ENCODE data around the gene THAP4.

THAP4 gene

GRCh38 chr2:241551998-241552737, 84.8 kb downstream of the THAP4 start:
- Histone ChIP-seq H3K9ac (ENCODE audit: low read length) (no peak overlapping the region), H3K4me1 (ENCODE audit: control insufficient read depth, insufficient read depth, low read length) (peaks cover 16% of the 10 kb centered on the region), H3K9me3 (ENCODE audit: control insufficient read depth, low read length) (no peaks in the 10 kb centered on the region), H3K36me3 (ENCODE audit: control insufficient read depth, insufficient read depth, low read length) (no peaks in the 10 kb centered on the region), H3K4me3 (ENCODE audit: low read length) (no peak overlapping the region), H3K27me3 (ENCODE audit: control insufficient read depth, insufficient read depth, low read length) (peaks cover 28% of the 10 kb centered on the region)

DNA sequence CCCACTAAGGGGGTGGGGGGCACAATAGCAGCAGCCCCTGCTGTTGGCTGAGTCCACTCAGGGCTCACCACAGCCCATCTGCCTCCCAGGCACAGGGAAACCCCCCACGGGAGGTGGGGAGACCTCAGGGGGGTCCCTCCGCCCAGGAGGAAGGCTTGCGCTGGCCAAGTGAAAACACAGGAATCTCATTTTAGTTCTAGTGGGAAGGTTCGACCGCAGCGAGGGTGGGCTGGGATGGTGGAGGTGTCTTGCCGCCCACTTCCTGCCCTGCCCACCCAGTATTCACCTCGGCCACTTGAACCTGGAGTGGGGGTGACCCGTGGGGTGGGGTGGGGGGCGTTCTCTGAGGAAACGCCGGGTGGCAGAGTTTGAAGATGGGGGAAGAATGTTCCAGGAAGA, 85.4 kb downstream of the THAP4 start:
- Histone ChIP-seq H3K4me3 (ENCODE audit: low read length) (no peak overlapping the region), H3K27me3 (ENCODE audit: control insufficient read depth, insufficient read depth, low read length) (peaks cover 30% of the 10 kb centered on the region), H3K36me3 (ENCODE audit: control insufficient read depth, insufficient read depth, low read length) (no peaks in the 10 kb centered on the region), H3K4me1 (ENCODE audit: control insufficient read depth, insufficient read depth, low read length) (peaks cover 16% of the 10 kb centered on the region), H3K9ac (ENCODE audit: low read length) (no peak overlapping the region), H3K9me3 (ENCODE audit: control insufficient read depth, low read length) (no peaks in the 10 kb centered on the region)

GRCh38 chr2:241550616-241551580, 86.1 kb downstream of the THAP4 start:
- Histone ChIP-seq H3K4me3 (ENCODE audit: low read length) (no peak overlapping the region), H3K36me3 (ENCODE audit: control insufficient read depth, insufficient read depth, low read length) (no peaks in the 10 kb centered on the region), H3K27me3 (ENCODE audit: control insufficient read depth, insufficient read depth, low read length) (peaks cover 34% of the 10 kb centered on the region)

DNA sequence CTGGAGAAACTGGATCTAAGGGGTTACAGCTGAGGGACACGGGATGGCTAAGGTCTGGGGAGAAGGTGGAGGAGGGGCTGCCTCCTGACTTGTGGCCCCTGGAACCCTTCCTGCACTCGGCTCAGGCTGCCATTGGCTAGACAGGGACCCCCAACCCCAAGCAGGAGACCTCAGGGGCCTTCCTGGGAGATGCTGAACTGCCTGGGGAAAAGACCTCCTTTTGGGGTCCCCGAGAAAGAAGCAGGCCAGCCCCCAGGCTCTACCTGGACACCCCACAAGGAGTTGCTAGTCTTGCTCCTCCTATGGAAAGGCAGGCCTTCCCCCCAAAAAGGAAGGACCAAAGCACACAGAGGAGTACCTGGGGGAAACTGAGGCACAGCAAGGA, 88.5 kb downstream of the THAP4 start:
- no peaks in the 10 kb centered on the region for H3K9me3 ChIP-seq (ENCODE audit: control insufficient read depth, low read length)
- H3K4me1 ChIP-seq (ENCODE audit: control insufficient read depth, insufficient read depth, low read length), result peaks cover 16% of the 10 kb centered on the region
- peaks cover 39% of the 10 kb centered on the region for H3K27me3 ChIP-seq (ENCODE audit: control insufficient read depth, insufficient read depth, low read length)
- H3K9ac ChIP-seq (ENCODE audit: low read length), result no peak overlapping the region
- H3K4me3 ChIP-seq (ENCODE audit: low read length), result no peak overlapping the region
- H3K36me3 ChIP-seq (ENCODE audit: control insufficient read depth, insufficient read depth, low read length), result no peaks in the 10 kb centered on the region

More at GRCh38 chr2:241550616-241551580, 86.1 kb downstream of the THAP4 start:
- Histone ChIP-seq H3K9me3 (ENCODE audit: control insufficient read depth, low read length) (no peaks in the 10 kb centered on the region), H3K9ac (ENCODE audit: low read length) (no peak overlapping the region), H3K4me1 (ENCODE audit: control insufficient read depth, insufficient read depth, low read length) (peaks cover 16% of the 10 kb centered on the region)

- peaks cover 16% of the 10 kb centered on the region for H3K4me1 ChIP-seq (ENCODE audit: control insufficient read depth, insufficient read depth, low read length)
- no peak overlapping the region for H3K4me3 ChIP-seq (ENCODE audit: low read length)
- no peaks in the 10 kb centered on the region for H3K9me3 ChIP-seq (ENCODE audit: control insufficient read depth, low read length)
- H3K27me3 ChIP-seq (ENCODE audit: control insufficient read depth, insufficient read depth, low read length), result peaks cover 42% of the 10 kb centered on the region
- H3K36me3 ChIP-seq (ENCODE audit: control insufficient read depth, insufficient read depth, low read length), result no peaks in the 10 kb centered on the region
- no peak overlapping the region for H3K9ac ChIP-seq (ENCODE audit: low read length)
Observed at GRCh38 chr2:241547781-241548450, 89.0 kb downstream of the THAP4 start.

DNA sequence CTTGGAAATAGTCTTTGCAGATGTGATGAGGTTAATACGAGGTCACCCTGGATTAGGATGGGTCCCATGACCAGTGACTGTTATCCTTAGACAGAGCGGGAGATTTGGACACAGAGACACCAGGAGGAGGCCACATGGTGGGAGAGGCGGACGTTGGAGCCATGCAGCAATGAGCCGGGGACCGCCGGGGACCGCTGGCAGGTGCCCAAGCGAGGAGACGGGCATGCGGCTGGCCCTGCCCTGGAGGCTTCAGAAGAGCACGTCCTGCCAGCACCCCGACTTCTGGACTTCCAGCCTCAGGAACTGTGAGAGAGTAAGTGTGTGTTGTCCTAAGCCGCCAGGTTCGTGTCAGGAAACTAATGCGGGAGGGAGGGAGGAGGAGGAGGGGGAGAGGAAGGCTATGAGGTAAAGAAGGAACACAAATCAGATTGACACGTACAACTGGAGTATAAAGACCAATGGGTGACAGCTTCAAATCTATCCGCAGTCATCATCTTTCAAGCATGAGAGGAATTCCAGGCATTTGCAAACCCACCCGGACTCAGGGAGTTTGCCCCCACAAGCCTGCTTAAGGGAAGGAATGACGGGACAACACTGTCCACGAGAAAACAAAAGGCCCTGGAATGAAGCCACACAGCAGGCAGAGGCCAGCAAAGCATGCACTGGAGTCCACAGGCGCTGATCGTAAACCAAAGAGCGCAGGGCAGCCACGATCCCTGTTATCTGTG, 90.0 kb downstream of the THAP4 start:
- H3K27me3 ChIP-seq (ENCODE audit: control insufficient read depth, insufficient read depth, low read length), result peaks cover 49% of the 10 kb centered on the region
- no peak overlapping the region for H3K4me3 ChIP-seq (ENCODE audit: low read length)

DNA sequence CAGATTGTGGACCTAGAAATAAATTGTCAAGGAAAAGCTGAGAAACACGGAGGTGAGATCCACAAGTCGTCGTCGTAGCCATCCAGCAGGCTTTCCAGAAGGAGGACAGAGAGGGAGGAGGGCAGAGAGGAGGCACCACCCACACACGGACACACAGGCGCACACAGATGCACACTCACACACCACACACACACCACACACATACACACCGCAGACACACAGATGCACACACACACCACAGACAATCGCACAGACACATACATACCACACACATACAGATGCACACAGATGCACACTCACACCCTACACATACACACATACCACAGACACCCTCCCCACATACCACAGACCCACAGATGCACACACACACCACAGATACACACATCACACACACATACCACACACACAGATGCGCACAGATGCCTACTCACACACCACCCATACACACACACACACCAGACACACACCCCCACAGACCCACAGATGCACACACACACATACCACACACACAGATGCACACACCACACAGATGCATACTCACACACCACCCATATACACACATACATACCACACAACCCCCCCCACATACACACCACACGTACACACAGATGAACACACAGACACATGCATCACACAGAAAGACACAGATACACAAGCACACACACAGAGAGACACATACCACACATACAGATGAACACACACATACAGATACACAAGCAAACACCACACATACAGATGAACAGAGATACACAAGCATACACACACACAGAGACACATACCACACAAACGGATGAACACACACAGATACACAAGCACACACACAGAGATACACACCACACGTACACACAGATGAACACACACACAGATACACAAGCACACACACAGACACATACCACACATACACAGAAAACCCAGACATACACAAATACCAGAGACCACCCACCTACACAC, 91.2 kb downstream of the THAP4 start:
- Histone ChIP-seq H3K4me3 (ENCODE audit: low read length) (no peak overlapping the region), H3K4me1 (ENCODE audit: control insufficient read depth, insufficient read depth, low read length) (peaks cover 12% of the 10 kb centered on the region), H3K9ac (ENCODE audit: low read length) (no peak overlapping the region), H3K9me3 (ENCODE audit: control insufficient read depth, low read length) (no peaks in the 10 kb centered on the region), H3K36me3 (ENCODE audit: control insufficient read depth, insufficient read depth, low read length) (no peaks in the 10 kb centered on the region), H3K27me3 (ENCODE audit: control insufficient read depth, insufficient read depth, low read length) (peaks cover 48% of the 10 kb centered on the region)

More for the DNA sequence above, 90.0 kb downstream of the THAP4 start:
- H3K36me3 ChIP-seq (ENCODE audit: control insufficient read depth, insufficient read depth, low read length), result no peaks in the 10 kb centered on the region
- no peaks in the 10 kb centered on the region for H3K9me3 ChIP-seq (ENCODE audit: control insufficient read depth, low read length)
- no peak overlapping the region for H3K9ac ChIP-seq (ENCODE audit: low read length)
- peaks cover 12% of the 10 kb centered on the region for H3K4me1 ChIP-seq (ENCODE audit: control insufficient read depth, insufficient read depth, low read length)

DNA sequence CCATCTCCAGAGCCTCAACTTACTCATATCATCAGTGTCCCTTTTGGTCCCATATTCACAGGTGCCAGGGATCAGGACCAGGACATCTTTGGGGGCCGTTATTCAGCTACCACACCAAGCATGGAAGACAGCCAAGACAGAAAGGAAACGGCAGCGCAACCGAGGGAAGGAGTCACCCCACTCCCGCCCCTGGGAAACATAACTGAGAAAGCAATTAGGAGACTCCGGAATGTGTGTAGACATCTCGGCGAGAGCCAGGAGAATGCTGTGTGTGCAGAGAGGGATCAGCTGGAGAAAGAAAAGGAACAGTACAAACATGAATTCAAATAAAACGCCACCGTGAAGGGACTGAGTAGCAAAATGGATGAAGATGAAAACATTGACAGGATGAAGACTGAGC, 91.9 kb downstream of the THAP4 start:
- Histone ChIP-seq H3K9ac (ENCODE audit: low read length) (no peak overlapping the region), H3K9me3 (ENCODE audit: control insufficient read depth, low read length) (no peaks in the 10 kb centered on the region), H3K4me3 (ENCODE audit: low read length) (no peak overlapping the region), H3K27me3 (ENCODE audit: control insufficient read depth, insufficient read depth, low read length) (peaks cover 48% of the 10 kb centered on the region), H3K4me1 (ENCODE audit: control insufficient read depth, insufficient read depth, low read length) (peaks cover 14% of the 10 kb centered on the region), H3K36me3 (ENCODE audit: control insufficient read depth, insufficient read depth, low read length) (no peaks in the 10 kb centered on the region)

GRCh38 chr2:241542278-241542605, 94.7 kb downstream of the THAP4 start:
- Histone ChIP-seq H3K4me1 (ENCODE audit: control insufficient read depth, insufficient read depth, low read length) (peaks cover 14% of the 10 kb centered on the region), H3K9ac (ENCODE audit: low read length) (no peak overlapping the region), H3K4me3 (ENCODE audit: low read length) (no peak overlapping the region), H3K9me3 (ENCODE audit: control insufficient read depth, low read length) (no peaks in the 10 kb centered on the region), H3K36me3 (ENCODE audit: control insufficient read depth, insufficient read depth, low read length) (no peaks in the 10 kb centered on the region), H3K27me3 (ENCODE audit: control insufficient read depth, insufficient read depth, low read length) (peaks cover 57% of the 10 kb centered on the region)

DNA sequence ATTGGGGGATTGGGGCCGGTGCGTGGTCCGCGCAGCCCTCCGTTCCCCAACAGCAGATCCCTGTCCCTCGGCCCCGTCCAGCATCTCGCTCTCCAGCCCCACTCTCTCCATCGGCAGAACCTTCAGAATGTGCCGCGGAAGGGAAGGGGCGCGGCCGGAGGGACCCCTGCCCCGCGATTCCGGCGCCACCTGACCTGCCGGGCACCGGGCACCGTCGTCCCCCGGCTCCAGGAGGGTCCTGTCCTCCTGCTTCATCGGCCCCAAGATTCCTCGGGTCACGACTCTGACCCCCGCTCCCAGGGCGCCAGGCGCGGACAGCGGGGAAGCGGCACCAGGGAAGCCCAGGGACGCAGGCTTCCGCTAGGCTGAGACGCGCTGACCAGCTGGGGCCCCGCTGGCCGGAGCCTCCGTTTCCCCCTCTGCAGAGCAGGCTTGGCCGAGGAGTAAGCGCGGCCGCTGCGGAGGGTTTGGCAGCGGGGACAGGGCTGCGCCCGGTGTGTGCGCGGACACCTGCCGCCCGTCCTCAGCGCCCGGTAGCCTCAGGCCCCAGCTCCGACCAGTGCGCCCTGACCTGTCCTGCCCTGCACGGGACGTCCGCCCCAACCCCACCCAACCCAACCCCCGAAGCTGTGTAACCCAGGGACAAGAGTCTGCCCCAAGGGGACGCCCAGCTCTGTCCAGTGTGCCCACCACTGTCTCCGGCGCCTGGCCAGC, 95.2 kb downstream of the THAP4 start:
- Histone ChIP-seq H3K9me3 (ENCODE audit: control insufficient read depth, low read length) (no peaks in the 10 kb centered on the region), H3K4me1 (ENCODE audit: control insufficient read depth, insufficient read depth, low read length) (peaks cover 14% of the 10 kb centered on the region), H3K4me3 (ENCODE audit: low read length) (no peak overlapping the region), H3K9ac (ENCODE audit: low read length) (no peak overlapping the region), H3K27me3 (ENCODE audit: control insufficient read depth, insufficient read depth, low read length) (peaks cover 53% of the 10 kb centered on the region), H3K36me3 (ENCODE audit: control insufficient read depth, insufficient read depth, low read length) (no peaks in the 10 kb centered on the region)

All from mucosa of stomach (tissue), 1 donor.